Spinal cord (tissue), 4 donors: ENCODE measurements around the gene DDX17. TPM values are rescaled to one million over a fixed set of nuclear protein-coding genes. Genes with fewer than 3 reads are reported as not detected.

Experiments used
- polyA plus RNA-seq, 2 donors: library from polyadenylated mRNA; unstranded; fragments of 120-200 nt; gene quantifications; one replicate each; pipeline ENCODE4 v1.2.1, GENCODE V29; 2013; ENCODE audit not compliant: insufficient read length in 2 of 2
- total RNA-seq, 2 donors: library from RNA; depleted of rRNA in 1 of 2; stranded (reverse); fragments of 120-200 nt in 1 of 2; fragments of >200 nt in 1 of 2; gene quantifications; one replicate each; pipeline versions ENCODE4 v1.2.3 to v1.2.4, GENCODE V29; 2013 to 2014

DDX17 gene
- total and polyA plus RNA-seq, 4 donors: 546 to 606 (median 578) TPM

Other genes with a start within 250 kb of the DDX17 start
- 10 to 100 TPM; 15.6 to 17.6 TPM for gene TMEM184B, start 233.3 kb downstream of the DDX17 start, total RNA-seq
- 10 to 100 TPM; 65.4 to 85.6 TPM for gene TMEM184B, start 233.3 kb downstream of the DDX17 start, polyA plus RNA-seq
- gene CSNK1E, start 188.9 kb downstream of the DDX17 start, total RNA-seq: 100 to 1,000 TPM in 1 of 2 donors, 10 to 100 TPM in 1; 69.1 to 113 TPM
- 100 to 1,000 TPM; 227 to 254 TPM for gene CSNK1E, start 188.9 kb downstream of the DDX17 start, polyA plus RNA-seq
- 1 to 10 TPM in 1 of 2 donors, under 1 TPM in 1; 0.79 to 1.2 TPM for gene KCNJ4, start 51.1 kb downstream of the DDX17 start, total RNA-seq
- gene KCNJ4, start 51.1 kb downstream of the DDX17 start, polyA plus RNA-seq: 1 to 10 TPM; 1.1 to 1.2 TPM
- 10 to 100 TPM; 24.6 to 28.5 TPM for gene KDELR3, start 38.2 kb downstream of the DDX17 start, total RNA-seq
- 10 to 100 TPM in 1 of 2 donors, 1 to 10 TPM in 1; 3.8 to 11.4 TPM for gene KDELR3, start 38.2 kb downstream of the DDX17 start, polyA plus RNA-seq
- gene DMC1, start 63.9 kb upstream of the DDX17 start, total RNA-seq: 1 to 10 TPM; 3.8 to 3.9 TPM
- 1 to 10 TPM; 1.9 to 2.9 TPM for gene DMC1, start 63.9 kb upstream of the DDX17 start, polyA plus RNA-seq
- 1 to 10 TPM; 5.9 to 8.8 TPM for gene FAM227A, start 150.1 kb upstream of the DDX17 start, total RNA-seq
- gene FAM227A, start 150.1 kb upstream of the DDX17 start, polyA plus RNA-seq: 1 to 10 TPM; 6.5 to 9.4 TPM
- gene CBY1, start 150.3 kb upstream of the DDX17 start, total RNA-seq: 10 to 100 TPM; 16.1 to 37.5 TPM
- gene CBY1, start 150.3 kb upstream of the DDX17 start, polyA plus RNA-seq: 10 to 100 TPM; 38.1 to 53.0 TPM
- 10 to 100 TPM; 38.4 to 52.3 TPM for gene TOMM22, start 175.6 kb upstream of the DDX17 start, total RNA-seq
- gene TOMM22, start 175.6 kb upstream of the DDX17 start, polyA plus RNA-seq: 10 to 100 TPM; 78.7 to 86.1 TPM
- 10 to 100 TPM; 36.4 to 51.0 TPM for gene JOSD1, start 194.6 kb upstream of the DDX17 start, total RNA-seq
- gene JOSD1, start 194.6 kb upstream of the DDX17 start, polyA plus RNA-seq: 10 to 100 TPM; 35.4 to 43.1 TPM
- 10 to 100 TPM; 25.0 to 31.8 TPM for gene GTPBP1, start 199.6 kb upstream of the DDX17 start, total RNA-seq
- gene GTPBP1, start 199.6 kb upstream of the DDX17 start, polyA plus RNA-seq: 10 to 100 TPM; 57.0 to 79.6 TPM
- 10 to 100 TPM; 33.2 to 43.6 TPM for gene SUN2, start 249.7 kb upstream of the DDX17 start, total RNA-seq
- 10 to 100 TPM; 48.4 to 66.9 TPM for gene SUN2, start 249.7 kb upstream of the DDX17 start, polyA plus RNA-seq